Ovary (tissue), 9 donors: ENCODE measurements around the gene CD81. TPM values are rescaled to one million over a fixed set of nuclear protein-coding genes. Genes with fewer than 3 reads are reported as not detected.

Experiments used
- DNase-seq, 5 donors: peaks; one replicate each; pipeline ENCODE4 v3.0.0-alpha.2; 2019 to 2020
- H3K27ac ChIP-seq, 2 donors: fragments of 200-600 bp; one replicate each; pipeline versions ENCODE4 v1.5.1 to v1.8.0; 2019 to 2022
- H3K27me3 ChIP-seq: fragments of 200-600 bp; one replicate; pipeline ENCODE4 v1.8.0; 2022
- H3K36me3 ChIP-seq: fragments of 200-600 bp; sonication (generic); one replicate; pipeline ENCODE4 v1.5.1; 2019
- H3K4me1 ChIP-seq: one replicate; pipeline ENCODE4 v1.8.1; 2013; ENCODE audit warnings: mild to moderate bottlenecking, moderate library complexity; ENCODE audit not compliant: insufficient read depth
- H3K4me3 ChIP-seq: fragments of 200-600 bp; sonication (generic); one replicate; pipeline ENCODE4 v1.5.1; 2017
- H3K9me3 ChIP-seq, 2 donors: fragments of 200-600 bp in 1 of 2; sonication (generic) in 1 of 2; one replicate each; pipeline versions ENCODE4 v1.5.1 to v1.8.1; 2013 to 2019; ENCODE audit warnings: mild to moderate bottlenecking in 1 of 2, moderate library complexity in 1 of 2
- EP300 ChIP-seq: sonication (generic); formaldehyde crosslinking; IDR thresholded peaks from one replicate; pipeline ENCODE4 v1.6.1; 2017; ENCODE audit warnings: antibody characterized with exemption
- POLR2A ChIP-seq: fragments of 450-650 bp; IDR thresholded peaks from one replicate; pipeline ENCODE4 v1.6.1; 2017; ENCODE audit warnings: antibody characterized with exemption, mild to moderate bottlenecking, moderate library complexity
- whole genome bisulfite sequencing, 3 donors: extraction: QIAGEN DNeasy Blood & Tissue Kit in 1 of 3; methylation state at CpG; one replicate each; pipeline versions ENCODE4 v1.1.5 to v1.1.7; 2013 to 2017; 5-methylcytosine and 5-hydroxymethylcytosine counted together
- intact Hi-C, 4 donors: fragments of 100-400 bp; cut with DNase I; formaldehyde crosslinking; loops; one replicate each; pipeline versions ENCODE4 v1.11.0 to v1.15.1; 2022 to 2023
- polyA plus RNA-seq, 2 donors: library from polyadenylated mRNA; stranded (reverse); fragments of 200-250 nt in 1 of 2; fragments of 350-450 nt in 1 of 2; fragmentation: Illumina TruSeq in 1 of 2; extraction: RNeasy Lipid Tissue Mini Kit (QIAGEN cat#74804) in 1 of 2; gene quantifications; one replicate each; pipeline ENCODE4 v1.2.3, GENCODE V29; 2013 to 2014
- total RNA-seq, 7 donors: library from RNA; depleted of rRNA in 2 of 7; stranded (reverse); fragments of >200 nt in 2 of 7; fragmentation: NEBNext Ultra II Directional in 3 of 7; extraction: Animal tissue kit (Norgen Biotek cat#: 25700) in 3 of 7; gene quantifications; one replicate each; pipeline versions ENCODE4 v1.1.0 to v1.2.4, GENCODE V29; 2016 to 2023
- TF ChIP-seq, protein P1 (sequence below), 3 donors: fragments of 450-650 bp in 2 of 3; fragments of 200-600 bp in 1 of 3; IDR thresholded peaks; one replicate each; pipeline versions ENCODE4 v1.5.1 to v1.8.0; 2016 to 2022; ENCODE audit warnings: antibody characterized with exemption in 3 of 3, mild to moderate bottlenecking in 1 of 3
- donor health status: DM: no; HTN: no; CAD: no; lungs with moderate emphysema.
- donor health status: DM: no; HTN: no; CAD: no.
- donor health status: Bipolar disorder and iron deficiency.
- donor health status: DM: yes; HTN: yes; CAD: no.
- donor health status: DM: no; HTN: no; CAD: no.
- donor health status: DM: yes; HTN: yes; CAD: no.

CD81 gene
- total and polyA plus RNA-seq, 9 donors, result 206 to 723 (median 541) TPM

DNA sequence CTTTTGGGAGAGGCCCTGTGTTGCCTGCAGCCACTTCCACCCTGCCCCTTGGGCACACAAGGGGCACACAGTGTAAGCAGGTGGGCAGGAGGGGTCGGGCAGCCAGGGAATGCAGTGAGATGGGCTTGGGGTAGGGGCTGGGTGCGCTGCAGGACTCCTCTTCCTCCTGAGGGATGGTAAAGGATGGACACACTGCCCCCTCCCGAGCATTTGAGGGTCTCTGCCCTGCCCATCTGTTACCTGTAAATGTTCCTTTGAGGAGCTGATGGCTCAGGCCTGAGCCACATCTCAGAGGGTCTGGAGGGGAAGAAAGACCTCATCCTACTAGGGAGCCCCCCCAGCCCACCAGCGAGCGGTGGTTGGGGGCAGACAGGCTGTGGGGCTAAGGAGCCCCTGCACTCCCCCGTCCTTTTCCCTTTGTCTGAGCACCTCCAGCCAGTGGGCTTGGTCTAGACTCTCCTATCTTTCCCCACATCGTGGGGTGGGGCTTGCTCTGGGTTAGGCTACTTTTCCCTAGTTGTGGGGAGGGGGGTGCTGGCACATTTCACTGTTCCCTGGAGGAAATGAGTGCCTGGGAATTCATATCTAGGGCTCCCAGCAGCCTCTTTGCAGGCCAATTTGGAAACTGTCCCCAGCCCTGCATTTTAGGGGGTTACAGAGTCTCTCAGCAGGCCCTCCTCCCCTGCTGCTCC is 21.7 kb downstream of the CD81 start:
- Histone ChIP-seq H3K27ac (peak overlapping the region; percentile 58 to 98), H3K9me3 (no peaks in the 10 kb centered on the region), H3K4me1 (peaks cover 4% of the 10 kb centered on the region), H3K27me3 (no peaks in the 10 kb centered on the region), H3K4me3 (no peak overlapping the region), H3K36me3 (no peaks in the 10 kb centered on the region)
- 45 to 56% (median 46%) methylated on average over 7 of the region's 7 CpGs for WGBS, 3 donors
- TF ChIP-seq, protein P1, sequence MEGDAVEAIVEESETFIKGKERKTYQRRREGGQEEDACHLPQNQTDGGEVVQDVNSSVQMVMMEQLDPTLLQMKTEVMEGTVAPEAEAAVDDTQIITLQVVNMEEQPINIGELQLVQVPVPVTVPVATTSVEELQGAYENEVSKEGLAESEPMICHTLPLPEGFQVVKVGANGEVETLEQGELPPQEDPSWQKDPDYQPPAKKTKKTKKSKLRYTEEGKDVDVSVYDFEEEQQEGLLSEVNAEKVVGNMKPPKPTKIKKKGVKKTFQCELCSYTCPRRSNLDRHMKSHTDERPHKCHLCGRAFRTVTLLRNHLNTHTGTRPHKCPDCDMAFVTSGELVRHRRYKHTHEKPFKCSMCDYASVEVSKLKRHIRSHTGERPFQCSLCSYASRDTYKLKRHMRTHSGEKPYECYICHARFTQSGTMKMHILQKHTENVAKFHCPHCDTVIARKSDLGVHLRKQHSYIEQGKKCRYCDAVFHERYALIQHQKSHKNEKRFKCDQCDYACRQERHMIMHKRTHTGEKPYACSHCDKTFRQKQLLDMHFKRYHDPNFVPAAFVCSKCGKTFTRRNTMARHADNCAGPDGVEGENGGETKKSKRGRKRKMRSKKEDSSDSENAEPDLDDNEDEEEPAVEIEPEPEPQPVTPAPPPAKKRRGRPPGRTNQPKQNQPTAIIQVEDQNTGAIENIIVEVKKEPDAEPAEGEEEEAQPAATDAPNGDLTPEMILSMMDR (IDR thresholded peaks at IDR 0.05), result no peak
- TF ChIP-seq POLR2A (no peak), EP300 (no peak)
- intact Hi-C loops, result loop anchor here in 1 of 4 donors (1.0 to 10.0 kb wide), 2 partner anchors 20 to 1864 kb away; partner anchors contain the start of genes HRAS and LRRC56
- peak in 1 of 5 donors; percentile 46 for DNase-seq

DNA sequence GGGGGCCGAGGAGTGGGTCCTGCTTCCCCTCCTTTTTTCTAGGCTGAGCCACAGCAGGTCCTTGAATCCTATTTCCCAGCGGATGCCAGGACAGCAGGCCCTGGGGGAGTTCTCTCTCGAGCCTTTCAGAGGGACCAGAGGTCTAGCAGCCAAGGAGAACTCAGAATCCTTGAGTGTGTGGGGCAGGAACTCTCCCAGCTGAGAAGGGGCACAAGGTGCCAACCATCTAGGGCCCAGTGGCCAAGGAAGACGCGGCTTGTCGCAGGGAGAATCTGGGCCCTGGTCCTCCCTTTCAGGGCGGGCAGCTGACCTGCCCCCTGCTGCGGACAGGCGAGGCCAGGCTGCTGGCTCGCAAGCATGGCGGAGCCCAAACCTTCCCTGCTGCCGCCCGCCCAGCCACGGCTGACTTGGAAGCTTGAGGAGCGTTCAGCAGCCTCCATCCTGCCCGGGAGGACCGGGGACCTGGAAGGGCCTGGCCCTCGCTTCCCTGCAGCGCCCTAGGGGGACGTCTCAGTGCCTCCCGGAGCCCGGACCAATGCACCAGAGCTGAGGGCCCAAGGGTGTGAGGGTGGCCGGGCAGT is 22.5 kb downstream of the CD81 start:
- WGBS, 3 donors, result 6 to 10% (median 8%) methylated on average over 14 to 23 of the region's 23 CpGs
- intact Hi-C loops, result loop anchor here in 2 of 4 donors (10.0 kb wide), 2 partner anchors 495 to 1865 kb away; partner anchors contain the start of genes HRAS (in 1 of the 2) and LRRC56 (in 1 of the 2)
- peak overlapping the region; percentile 58 to 98 for H3K27ac ChIP-seq
- peaks cover 4% of the 10 kb centered on the region for H3K4me1 ChIP-seq
- DNase-seq, result peak in 1 of 5 donors; percentile 42
- H3K27me3 ChIP-seq, result no peaks in the 10 kb centered on the region
- H3K36me3 ChIP-seq, result no peaks in the 10 kb centered on the region
- H3K9me3 ChIP-seq, result no peaks in the 10 kb centered on the region
- peak overlapping the region; percentile 69 for H3K4me3 ChIP-seq
- no peak for TF ChIP-seq POLR2A
- TF ChIP-seq, protein P1 (IDR thresholded peaks at IDR 0.05), result no peak
- TF ChIP-seq EP300, result no peak

DNA sequence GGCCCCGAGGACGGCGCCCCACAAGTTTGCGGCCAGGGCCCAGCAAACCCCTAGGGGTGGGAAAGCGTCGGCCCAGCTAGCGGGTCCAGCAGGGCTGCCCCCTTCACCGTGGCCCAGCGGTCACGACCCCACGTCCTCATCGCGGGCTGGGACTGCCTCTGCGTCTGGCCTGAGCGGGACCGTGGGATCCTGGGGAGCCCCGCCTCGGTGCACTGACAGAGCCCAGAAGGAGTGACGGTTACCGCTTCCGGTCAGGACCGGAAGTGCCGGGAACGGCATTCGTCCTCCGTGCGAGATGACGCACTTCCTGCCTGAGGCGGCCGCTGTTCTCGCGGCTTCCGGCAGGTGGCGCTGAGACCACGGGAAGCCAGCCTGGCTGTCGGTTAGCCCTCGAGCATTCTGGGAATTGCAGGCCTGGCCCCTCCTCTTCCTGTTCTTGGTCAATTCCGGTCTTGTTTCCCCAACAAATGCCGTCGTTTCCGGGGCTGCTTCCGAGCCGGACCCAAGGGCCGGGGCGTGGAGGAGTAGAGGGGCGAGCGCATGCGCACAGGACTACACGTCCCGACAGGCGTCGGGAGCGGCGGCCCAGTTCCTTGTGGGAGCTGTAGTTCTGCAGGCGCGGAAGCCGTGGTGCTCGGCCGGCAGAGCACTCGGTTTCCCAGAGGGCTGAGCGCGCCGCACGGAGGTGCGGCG is 23.1 kb downstream of the CD81 start, which contains the start of gene TSSC4:
Gene TSSC4, plus strand, starts transcription at position 682 of the 693 bp plus-strand sequence. CDS start 1,884 bp downstream, outside the sequence.
- H3K9me3 ChIP-seq, result no peaks in the 10 kb centered on the region
- H3K27me3 ChIP-seq, result no peaks in the 10 kb centered on the region
- peak within 1 kb of the TSS; percentile 85 for H3K4me3 ChIP-seq
- 0% methylated on average over 51 to 66 of the region's 66 CpGs for WGBS, 3 donors
- H3K27ac ChIP-seq, result peak within 1 kb of the TSS; percentile 80 to 98
- intact Hi-C loops, result loop anchor here in 1 of 4 donors (10.0 kb wide), 1 partner anchor 495 kb away; no protein-coding TSS in a partner anchor
- H3K36me3 ChIP-seq, result no peaks in the 10 kb centered on the region
- H3K4me1 ChIP-seq, result peaks cover 4% of the 10 kb centered on the region
- TF ChIP-seq EP300 (peak; percentile 99), POLR2A (peak; percentile 98)
- TF ChIP-seq, protein P1 (IDR thresholded peaks at IDR 0.05), result peak; percentile 97 to 99 (median 98)
- peak; percentile 99 to 100 (median 100) for DNase-seq

DNA sequence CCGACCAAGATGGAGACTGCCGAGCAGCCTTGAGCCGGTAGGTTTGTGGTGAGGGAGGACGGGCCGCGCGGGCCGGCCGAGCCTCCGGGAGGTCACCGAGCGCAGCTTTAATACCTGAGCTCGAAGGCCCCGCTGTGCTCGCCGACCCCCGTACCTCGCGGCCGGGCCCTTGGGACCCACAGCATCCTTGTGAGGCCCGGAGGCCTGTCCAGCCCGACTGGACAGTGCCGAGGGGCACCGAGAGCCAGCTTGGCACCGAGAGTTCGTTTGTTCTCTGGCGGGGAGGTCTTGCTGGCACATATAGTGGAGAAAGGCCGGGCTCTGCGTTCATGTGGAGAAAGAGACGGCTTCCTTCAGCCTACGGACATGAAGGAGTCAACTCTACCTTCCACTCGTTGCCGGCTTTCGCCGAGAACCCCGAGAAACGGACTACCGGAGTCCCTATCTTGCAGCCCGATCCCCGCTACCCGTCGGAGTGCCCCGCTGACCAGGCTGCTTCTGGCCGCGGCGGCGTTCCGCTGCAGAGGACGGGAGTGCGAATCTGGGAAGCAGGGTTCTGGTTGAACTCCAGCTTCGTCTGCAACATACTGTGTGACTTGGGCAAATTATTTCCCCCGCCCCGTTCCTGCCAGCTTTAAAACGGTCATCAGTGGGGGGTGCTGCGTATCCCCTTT is 23.8 kb downstream of the CD81 start:
- Histone ChIP-seq H3K27ac (peak overlapping the region; percentile 80 to 87), H3K27me3 (no peaks in the 10 kb centered on the region), H3K36me3 (no peaks in the 10 kb centered on the region), H3K4me3 (peak overlapping the region; percentile 85), H3K9me3 (no peaks in the 10 kb centered on the region), H3K4me1 (peaks cover 4% of the 10 kb centered on the region)
- intact Hi-C loops, result loop anchor here in 1 of 4 donors (10.0 kb wide), 1 partner anchor 494 kb away; no protein-coding TSS in a partner anchor
- WGBS, 3 donors, result 0 to 1% (median 1%) methylated on average over 55 of the region's 55 CpGs
- peak in 1 of 5 donors; percentile 63 for DNase-seq
- TF ChIP-seq EP300 (no peak), POLR2A (peak; percentile 53)
